HEK293 (cell line): ENCODE data around the gene SRPK1.

Experiments used
- CTCF ChIA-PET: fragments of 350-600 bp; formaldehyde crosslinking; extraction: SDS; loops from one replicate; lab custom pipeline; 2021; ENCODE audit warnings: antibody characterized with exemption; lab: Yijun Ruan, JAX
- POLR2A ChIA-PET: fragments of 300-600 bp; formaldehyde crosslinking; extraction: SDS; loops from one replicate; lab custom pipeline; 2020; ENCODE audit warnings: antibody characterized with exemption, inconsistent platforms; lab: Yijun Ruan, JAX
- H3K27ac ChIP-seq: fragments of 200-500 bp; sonication (Bioruptor generic); 2 replicates; pipeline ENCODE4 v1.5.1; 2014; ENCODE audit warnings: low read depth, low read length, control low read depth, inconsistent platforms; ENCODE audit errors: extremely low read depth
- H3K36me3 ChIP-seq, 2 experiments: fragments of 200-500 bp in 1 of 2; sonication (Bioruptor generic) in 1 of 2; 1 replicate in 1 of 2; 2 replicates in 1 of 2; pipeline ENCODE4 v1.5.1; 2014 to 2017; ENCODE audit warnings: inconsistent platforms in 2 of 2, low read length in 2 of 2; ENCODE audit not compliant: control insufficient read depth in 2 of 2, insufficient read depth in 1 of 2
- H3K4me1 ChIP-seq: fragments of 200-500 bp; sonication (Bioruptor generic); 2 replicates; pipeline ENCODE4 v1.5.1; 2014; ENCODE audit warnings: mild to moderate bottlenecking, low read length, inconsistent platforms; ENCODE audit not compliant: control insufficient read depth, insufficient read depth
- H3K4me3 ChIP-seq: 2 replicates; pipeline ENCODE4 v1.5.1; 2011; ENCODE audit warnings: low read depth, mild to moderate bottlenecking, control low read depth, low read length, moderate library complexity
- H3K9me3 ChIP-seq: fragments of 200-500 bp; sonication (Bioruptor generic); 2 replicates; pipeline ENCODE4 v1.5.1; 2014; ENCODE audit warnings: low read depth, low read length, inconsistent platforms; ENCODE audit not compliant: control insufficient read depth, insufficient read depth
- GLI2 ChIP-seq: fragments of 450-650 bp; formaldehyde crosslinking; IDR thresholded peaks from 2 replicates; pipeline ENCODE4; 2017; ENCODE audit warnings: missing biosample characterization, missing genetic modification characterization, low read depth, borderline replicate concordance
- HIC1 ChIP-seq: fragments of 450-650 bp; formaldehyde crosslinking; IDR thresholded peaks from 2 replicates; pipeline ENCODE4 v1.5.1; 2016; ENCODE audit warnings: missing biosample characterization, missing genetic modification characterization
- HOXC10 ChIP-seq: sonication (generic); formaldehyde crosslinking; IDR thresholded peaks from 2 replicates; pipeline ENCODE4 v1.8.1; 2023; ENCODE audit warnings: mild to moderate bottlenecking, missing genetic modification reagents
- KLF1 ChIP-seq: fragments of 450-650 bp; formaldehyde crosslinking; IDR thresholded peaks from 2 replicates; pipeline ENCODE4 v1.5.1; 2016; ENCODE audit warnings: missing biosample characterization, missing genetic modification characterization
- MYNN ChIP-seq: fragments of 450-650 bp; formaldehyde crosslinking; IDR thresholded peaks from 2 replicates; pipeline ENCODE4 v1.5.1; 2016; ENCODE audit warnings: missing biosample characterization, missing genetic modification characterization, borderline replicate concordance
- SP2 ChIP-seq: fragments of 450-650 bp; formaldehyde crosslinking; IDR thresholded peaks from 2 replicates; pipeline ENCODE4 v1.5.1; 2016; ENCODE audit warnings: missing biosample characterization, missing genetic modification characterization
- TCF7L2 ChIP-seq: IDR thresholded peaks from 2 replicates; pipeline ENCODE4 v1.6.1; 2011; ENCODE audit warnings: low read depth, mild to moderate bottlenecking, inconsistent platforms, low read length, moderate library complexity, borderline replicate concordance
- ZNF138 ChIP-seq: fragments of 450-650 bp; formaldehyde crosslinking; IDR thresholded peaks from 2 replicates; pipeline ENCODE4 v1.5.1; 2016; ENCODE audit warnings: missing biosample characterization, missing genetic modification characterization, borderline replicate concordance
- ZNF146 ChIP-seq: fragments of 450-650 bp; formaldehyde crosslinking; IDR thresholded peaks from 2 replicates; pipeline ENCODE4 v1.5.1; 2016; ENCODE audit warnings: missing biosample characterization, missing genetic modification characterization
- ZNF174 ChIP-seq: fragments of 450-650 bp; formaldehyde crosslinking; IDR thresholded peaks from 2 replicates; pipeline ENCODE4 v1.5.0; 2017; ENCODE audit warnings: missing biosample characterization, mild to moderate bottlenecking, missing genetic modification characterization
- ZNF175 ChIP-seq: fragments of 450-650 bp; formaldehyde crosslinking; IDR thresholded peaks from 2 replicates; pipeline ENCODE4 v1.5.1; 2016; ENCODE audit warnings: missing biosample characterization, missing genetic modification characterization
- ZNF302 ChIP-seq: fragments of 450-650 bp; formaldehyde crosslinking; IDR thresholded peaks from 2 replicates; pipeline ENCODE4 v1.5.1; 2016; ENCODE audit warnings: missing biosample characterization, missing genetic modification characterization, low read depth
- ZNF335 ChIP-seq: fragments of 450-650 bp; formaldehyde crosslinking; conservative IDR thresholded peaks from 2 replicates; pipeline ENCODE4 v1.5.1; 2016; ENCODE audit warnings: missing biosample characterization, missing genetic modification characterization
- ZNF341 ChIP-seq: fragments of 450-650 bp; formaldehyde crosslinking; IDR thresholded peaks from 2 replicates; pipeline ENCODE4; 2016; ENCODE audit warnings: low read depth, missing biosample characterization, missing genetic modification characterization
- ZNF366 ChIP-seq: fragments of 450-650 bp; formaldehyde crosslinking; conservative IDR thresholded peaks from 2 replicates; pipeline ENCODE4 v1.5.1; 2016; ENCODE audit warnings: missing biosample characterization, missing genetic modification characterization
- ZNF37A ChIP-seq: fragments of 450-650 bp; IDR thresholded peaks from 2 replicates; pipeline ENCODE4 v1.5.1; 2018; ENCODE audit warnings: missing biosample characterization, missing genetic modification characterization
- ZNF391 ChIP-seq: fragments of 450-650 bp; formaldehyde crosslinking; IDR thresholded peaks from 2 replicates; pipeline ENCODE4 v1.5.1; 2016; ENCODE audit warnings: low read depth, missing biosample characterization, missing genetic modification characterization, borderline replicate concordance
- ZNF433 ChIP-seq: fragments of 450-650 bp; formaldehyde crosslinking; IDR thresholded peaks from 2 replicates; pipeline ENCODE4 v1.5.1; 2016; ENCODE audit warnings: missing biosample characterization, missing genetic modification characterization, low read depth
- ZNF488 ChIP-seq: fragments of 450-650 bp; formaldehyde crosslinking; IDR thresholded peaks from 2 replicates; pipeline ENCODE4 v1.5.1; 2016; ENCODE audit warnings: missing biosample characterization, missing genetic modification characterization
- ZNF513 ChIP-seq: fragments of 450-650 bp; IDR thresholded peaks from 2 replicates; pipeline ENCODE4 v1.5.1; 2018; ENCODE audit warnings: missing biosample characterization, missing genetic modification characterization
- ZNF530 ChIP-seq: fragments of 450-650 bp; formaldehyde crosslinking; IDR thresholded peaks from 2 replicates; pipeline ENCODE4 v1.5.1; 2016; ENCODE audit warnings: low read depth, missing biosample characterization, missing genetic modification characterization
- ZNF549 ChIP-seq: fragments of 450-650 bp; IDR thresholded peaks from 2 replicates; pipeline ENCODE4 v1.5.1; 2018; ENCODE audit warnings: missing biosample characterization, missing genetic modification characterization, mild to moderate bottlenecking, inconsistent platforms, moderate library complexity
- ZNF571 ChIP-seq: fragments of 450-650 bp; formaldehyde crosslinking; IDR thresholded peaks from 2 replicates; pipeline ENCODE4 v1.5.0; 2017; ENCODE audit warnings: missing biosample characterization, missing genetic modification characterization
- ZNF596 ChIP-seq: fragments of 450-650 bp; IDR thresholded peaks from 2 replicates; pipeline ENCODE4 v1.5.0; 2018; ENCODE audit warnings: missing biosample characterization, mild to moderate bottlenecking, missing genetic modification characterization, moderate library complexity
- ZNF645 ChIP-seq: fragments of 450-650 bp; formaldehyde crosslinking; IDR thresholded peaks from 2 replicates; pipeline ENCODE4; 2016; ENCODE audit warnings: missing biosample characterization, missing genetic modification characterization
- ZNF660 ChIP-seq: fragments of 450-650 bp; IDR thresholded peaks from 2 replicates; pipeline ENCODE4 v1.5.1; 2018; ENCODE audit warnings: missing biosample characterization, mild to moderate bottlenecking, missing genetic modification characterization
- ZNF707 ChIP-seq: fragments of 450-650 bp; formaldehyde crosslinking; IDR thresholded peaks from 2 replicates; pipeline ENCODE4 v1.5.1; 2016; ENCODE audit warnings: missing biosample characterization, missing genetic modification characterization
- ZNF76 ChIP-seq: fragments of 450-650 bp; formaldehyde crosslinking; IDR thresholded peaks from 2 replicates; pipeline ENCODE4; 2016; ENCODE audit warnings: low read depth, missing biosample characterization, missing genetic modification characterization, borderline replicate concordance
- ZNF785 ChIP-seq: fragments of 450-650 bp; formaldehyde crosslinking; IDR thresholded peaks from 2 replicates; pipeline ENCODE4 v1.5.1; 2016; ENCODE audit warnings: missing biosample characterization, missing genetic modification characterization
- ZNF792 ChIP-seq: fragments of 450-650 bp; formaldehyde crosslinking; IDR thresholded peaks from 2 replicates; pipeline ENCODE4 v1.5.1; 2016; ENCODE audit warnings: missing biosample characterization, missing genetic modification characterization
- ZNF830 ChIP-seq: fragments of 450-650 bp; IDR thresholded peaks from 2 replicates; pipeline ENCODE4 v1.5.0; 2018; ENCODE audit warnings: missing biosample characterization, missing genetic modification characterization, low read depth, mild to moderate bottlenecking, moderate library complexity
- ZNF843 ChIP-seq: fragments of 450-650 bp; formaldehyde crosslinking; IDR thresholded peaks from 2 replicates; pipeline ENCODE4 v1.5.1; 2016; ENCODE audit warnings: missing biosample characterization, missing genetic modification characterization

The SRPK1 gene

GRCh38 chr6:35831257-35832007 is 89.5 kb downstream of the SRPK1 start:
- Histone ChIP-seq H3K4me1 (no peaks in the 10 kb centered on the region), H3K36me3 (peaks cover 14 to 37% of the 10 kb centered on the region in 2 experiments; a peak in 2 of 3 replicates), H3K4me3 (no peak overlapping the region), H3K27ac (no peak overlapping the region), H3K9me3 (no peaks in the 10 kb centered on the region)
- ChIA-PET CTCF (no interaction called here), POLR2A (no interaction called here)
- TF ChIP-seq ZNF830 (tag by site-specific recombination) = no peak
- TF ChIP-seq ZNF571 (tag by site-specific recombination) = no peak
- TF ChIP-seq ZNF175 (tag by site-specific recombination) = no peak
- no peak for TF ChIP-seq HOXC10 (CRISPR knock-in tag)
- no peak for TF ChIP-seq ZNF391
- TF ChIP-seq ZNF37A = no peak
- TF ChIP-seq ZNF341 (tag by site-specific recombination) = no peak
- no peak for TF ChIP-seq ZNF513
- TF ChIP-seq ZNF660 (tag by site-specific recombination) = no peak
- no peak for TF ChIP-seq ZNF530 (tag by site-specific recombination)
- no peak for TF ChIP-seq GLI2 (tag by site-specific recombination)
- no peak for TF ChIP-seq ZNF366 (tag by site-specific recombination)
- TF ChIP-seq ZNF302 (tag by site-specific recombination) = no peak
- no peak for TF ChIP-seq ZNF707
- no peak for TF ChIP-seq ZNF146
- TF ChIP-seq ZNF335 (tag by site-specific recombination) = no peak
- no peak for TF ChIP-seq ZNF549 (tag by site-specific recombination)
- no peak for TF ChIP-seq ZNF785 (tag by site-specific recombination)
- no peak for TF ChIP-seq ZNF488 (tag by site-specific recombination)
- no peak for TF ChIP-seq TCF7L2

- no peaks in the 10 kb centered on the region for H3K9me3 ChIP-seq
- CTCF ChIA-PET = interaction anchor here (1.0 kb wide), 1 partner anchor 56 kb away, joined by 3 read pairs; no protein-coding TSS in a partner anchor
- peaks cover 6 to 16% of the 10 kb centered on the region in 2 experiments; a peak in 2 of 3 replicates for H3K36me3 ChIP-seq
- no peaks in the 10 kb centered on the region for H3K4me1 ChIP-seq
- POLR2A ChIA-PET = interaction anchor here (0.7 kb wide), 1 partner anchor 20 kb away, joined by 6 read pairs; no protein-coding TSS in a partner anchor
- H3K4me3 ChIP-seq = no peak overlapping the region
- H3K27ac ChIP-seq = no peak overlapping the region
- TF ChIP-seq GLI2 (tag by site-specific recombination) (no peak), HIC1 (tag by site-specific recombination) (no peak), ZNF596 (no peak), ZNF843 (tag by site-specific recombination) (no peak), ZNF792 (no peak), ZNF302 (tag by site-specific recombination) (no peak), ZNF433 (tag by site-specific recombination) (no peak), MYNN (no peak), ZNF174 (tag by site-specific recombination) (no peak), ZNF645 (tag by site-specific recombination) (no peak), ZNF76 (no peak), ZNF138 (tag by site-specific recombination) (no peak), SP2 (tag by site-specific recombination) (no peak), KLF1 (tag by site-specific recombination) (no peak)
These were observed 91.6 kb downstream of the SRPK1 start for GRCh38 chr6:35829306-35829705.
